ENCODE data around the gene P2RX1. TPM values are rescaled to one million over a fixed set of nuclear protein-coding genes. Genes with fewer than 3 reads are reported as not detected.
"Not testable (repeated sequence)": the region's sequence is repeated elsewhere in the genome, so short reads cannot be mapped to it uniquely, and the experiment has no call there.

Gene P2RX1
- polyA plus RNA-seq, 5 donors = 1.3 to 2.6 (median 2.0) TPM

DNA sequence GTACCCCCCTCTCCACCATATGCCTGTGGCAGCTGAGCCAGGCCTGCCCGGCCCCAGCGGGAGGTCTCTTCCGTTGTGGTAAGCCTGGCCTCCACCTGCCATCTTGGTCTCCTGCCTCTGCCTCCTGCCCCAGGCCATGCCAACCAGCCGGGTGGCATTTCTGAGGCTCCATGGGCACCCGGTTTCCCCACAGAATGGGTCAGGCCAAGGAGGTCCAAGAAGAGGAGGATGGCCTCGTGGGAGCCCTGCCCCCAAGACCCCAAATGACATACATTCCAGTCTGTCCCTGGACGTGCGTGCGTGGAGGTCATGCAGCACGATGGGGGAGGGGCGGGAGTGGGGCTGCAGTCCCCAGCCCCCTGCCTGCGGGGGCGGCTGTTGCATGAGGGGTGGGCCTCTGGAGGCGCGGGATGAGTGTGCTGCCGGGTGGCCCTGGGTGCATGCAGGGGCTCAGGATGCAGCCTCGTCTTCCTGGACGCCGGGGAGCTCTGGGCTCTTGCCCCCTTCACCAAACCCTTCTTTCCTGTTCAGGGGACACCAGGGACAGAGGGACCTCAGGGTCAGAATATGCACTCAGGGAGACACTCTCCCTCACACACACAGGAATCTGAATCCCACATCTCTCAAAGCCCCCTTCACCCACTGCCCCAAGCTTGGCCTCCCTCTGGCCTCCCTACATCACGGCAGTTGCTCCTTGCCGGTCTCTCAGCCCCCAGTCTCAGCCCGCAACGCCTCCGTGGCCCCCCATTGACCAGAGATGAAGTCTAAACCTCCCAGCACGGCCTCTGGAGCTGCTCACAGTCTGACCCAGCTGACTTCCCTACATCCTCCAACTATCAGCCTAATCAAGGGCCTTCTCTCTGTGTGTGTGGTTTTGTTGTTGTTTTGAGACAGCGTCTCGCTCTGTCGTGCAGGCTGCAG lies 54.2 kb downstream of the P2RX1 start:
- no peak for DNase-seq

DNA sequence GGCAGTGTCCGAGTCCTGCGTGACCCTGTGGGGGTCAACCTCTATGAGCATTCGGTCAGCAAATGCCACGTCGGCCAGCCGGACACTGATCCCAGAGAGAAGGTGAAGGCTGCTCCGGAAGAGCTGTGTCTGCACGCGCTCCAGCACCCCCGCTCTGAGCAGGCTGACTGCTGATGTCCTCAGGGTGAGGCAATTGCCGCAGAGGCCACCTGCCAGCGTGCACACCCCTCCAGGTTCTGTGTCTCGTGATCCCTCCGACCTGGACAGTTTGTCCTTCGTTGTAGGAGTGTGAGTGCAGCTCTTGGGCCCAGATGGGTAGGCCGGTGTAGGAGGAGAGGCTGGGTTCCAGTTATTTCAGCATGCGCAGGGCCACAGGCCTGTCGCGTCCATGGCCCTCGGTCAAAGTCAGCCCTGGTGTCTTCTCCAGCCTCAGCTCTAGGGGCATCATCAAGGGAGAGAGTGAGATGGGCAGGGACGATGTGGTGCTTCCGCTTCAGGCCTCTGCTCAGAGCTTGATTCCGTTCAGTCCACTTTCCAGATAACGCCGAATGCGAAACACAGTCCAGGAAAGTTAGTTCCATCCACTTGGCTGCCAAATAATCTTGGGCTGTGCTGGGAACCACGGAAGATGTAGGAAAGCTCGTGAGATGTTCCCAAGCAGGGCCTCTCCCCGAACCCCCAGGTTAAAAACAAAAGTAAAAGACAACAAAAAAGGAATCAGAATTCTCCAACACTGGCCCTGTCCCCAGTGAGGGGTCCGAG lies 55.1 kb downstream of the P2RX1 start:
- no peak for DNase-seq

DNA sequence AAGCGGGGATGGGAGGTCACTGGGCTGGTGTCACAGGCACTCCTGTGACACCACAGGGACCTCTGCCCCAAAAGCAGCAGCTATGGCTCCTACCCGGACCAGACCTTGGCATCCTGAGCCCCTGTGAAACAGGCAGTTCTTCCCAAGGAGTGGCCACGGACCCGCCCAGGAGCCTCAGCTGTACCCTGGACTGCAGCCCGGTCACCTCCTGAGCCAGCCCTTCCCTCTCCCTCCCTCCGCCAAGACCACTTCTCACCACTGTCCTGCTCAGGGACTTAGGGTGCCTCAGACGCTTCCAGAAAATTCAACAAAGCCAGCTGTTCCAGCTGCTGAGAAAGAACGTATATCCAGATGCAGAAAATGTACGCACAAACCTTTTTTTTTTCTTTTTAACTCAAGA lies 56.3 kb downstream of the P2RX1 start:
- DNase-seq = no peak

DNA sequence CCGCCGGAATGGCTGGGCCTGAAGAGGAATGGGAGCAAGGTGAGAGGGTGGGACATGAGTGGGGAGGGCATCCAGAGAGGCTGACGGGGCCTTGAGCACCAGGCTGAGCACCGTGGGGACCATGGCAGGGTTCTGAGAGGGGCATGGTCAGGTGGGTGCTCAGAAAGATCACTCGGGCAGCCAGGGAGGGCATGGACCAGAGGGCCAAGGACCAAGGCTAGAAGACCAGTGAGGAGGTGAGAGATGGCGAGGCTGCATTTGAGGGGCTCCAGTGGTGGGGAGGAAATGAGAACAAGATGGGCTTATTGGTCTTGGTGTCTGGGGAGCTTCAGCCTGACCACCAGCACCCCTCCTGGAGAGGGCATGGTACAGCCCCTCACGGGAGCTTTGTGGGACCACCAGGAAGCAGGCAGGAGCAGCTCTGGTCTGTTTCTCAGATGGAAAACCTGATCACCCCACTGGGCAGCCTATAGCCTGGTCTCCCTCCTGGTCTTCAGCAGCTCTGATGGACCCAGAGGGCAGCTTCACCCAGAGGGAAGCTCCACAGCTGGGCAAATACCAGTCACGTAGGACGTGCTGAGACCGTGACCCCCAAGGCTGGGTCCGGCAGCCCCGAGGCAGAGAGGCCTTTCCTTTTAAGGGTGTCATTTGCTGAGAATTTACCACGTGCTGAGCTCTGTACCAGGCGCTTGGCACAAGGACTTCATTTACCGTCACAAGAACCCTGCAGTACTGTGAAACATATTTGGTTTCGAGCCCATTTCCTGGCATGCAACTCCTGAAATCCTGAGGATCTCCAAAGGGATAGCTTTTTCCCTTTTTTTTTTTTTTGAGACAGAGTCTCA lies 58.8 kb downstream of the P2RX1 start:
- no peak for DNase-seq

DNA sequence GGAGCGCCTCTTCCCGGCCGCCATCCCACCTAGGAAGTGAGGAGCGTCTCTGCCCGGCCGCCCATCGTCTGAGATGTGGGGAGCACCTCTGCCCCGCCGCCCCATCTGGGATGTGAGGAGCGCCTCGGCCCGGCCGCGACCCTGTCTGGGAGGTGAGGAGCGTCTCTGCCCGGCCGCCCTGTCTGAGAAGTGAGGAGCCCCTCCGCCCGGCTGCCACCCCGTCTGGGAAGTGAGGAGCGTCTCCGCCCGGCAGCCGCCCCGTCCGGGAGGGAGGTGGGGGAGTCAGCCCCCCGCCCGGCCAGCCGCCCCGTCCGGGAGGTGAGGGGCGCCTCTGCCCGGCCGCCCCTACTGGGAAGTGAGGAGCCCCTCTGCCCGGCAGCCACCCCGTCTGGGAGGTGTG lies 62.1 kb downstream of the P2RX1 start:
- not testable (repeated sequence) for DNase-seq

DNA sequence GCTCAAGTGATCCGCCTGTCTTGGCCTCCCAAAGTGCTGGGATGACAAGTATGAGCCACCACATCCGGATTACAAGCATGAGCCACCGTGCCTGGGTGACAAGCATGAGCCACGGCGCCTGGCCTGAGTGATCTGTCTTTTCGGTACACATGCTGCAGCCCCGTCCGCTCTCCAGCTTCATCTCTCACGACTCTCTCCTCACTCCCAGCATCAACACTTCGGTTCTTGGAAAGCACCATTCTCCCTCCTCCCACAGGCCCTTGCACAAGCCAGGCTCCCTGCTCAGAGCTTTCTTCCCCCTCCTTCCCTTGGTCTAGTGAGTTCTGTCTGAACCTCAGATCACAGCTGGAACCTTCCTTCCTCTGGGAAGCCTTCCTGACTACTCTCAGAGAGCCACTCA lies 63.7 kb downstream of the P2RX1 start:
- no peak for DNase-seq

DNA sequence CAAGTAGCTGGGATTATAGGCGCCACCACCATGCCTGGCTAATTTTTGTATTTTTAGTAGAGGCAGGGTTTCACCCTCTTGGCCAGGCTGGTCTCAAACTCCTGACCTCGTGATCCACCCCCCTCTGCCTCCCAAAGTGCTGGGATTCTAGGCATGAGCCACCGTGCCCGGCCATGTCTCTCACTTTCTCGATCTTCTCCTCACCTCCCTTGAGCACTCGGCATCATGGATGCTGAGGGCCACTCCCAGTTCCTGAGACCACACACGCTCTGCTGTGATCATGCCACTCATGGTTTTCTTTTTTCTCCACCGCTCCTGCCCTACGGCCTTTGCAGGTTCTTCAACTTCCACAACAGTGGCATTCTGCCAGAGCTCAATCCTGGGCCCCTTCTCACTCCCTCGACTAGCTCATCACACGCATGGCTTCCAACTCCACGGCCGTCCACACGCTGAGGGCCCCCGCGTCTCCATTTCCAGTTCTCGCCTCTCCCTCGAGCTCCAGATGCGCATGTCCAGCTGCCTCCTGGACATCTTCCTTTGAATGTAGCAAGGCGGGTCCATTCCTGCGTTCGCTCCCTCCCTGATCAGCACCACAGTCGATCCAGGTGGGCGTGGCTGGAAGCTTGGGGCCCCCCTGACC lies 64.7 kb downstream of the P2RX1 start:
- DNase-seq = no peak

DNA sequence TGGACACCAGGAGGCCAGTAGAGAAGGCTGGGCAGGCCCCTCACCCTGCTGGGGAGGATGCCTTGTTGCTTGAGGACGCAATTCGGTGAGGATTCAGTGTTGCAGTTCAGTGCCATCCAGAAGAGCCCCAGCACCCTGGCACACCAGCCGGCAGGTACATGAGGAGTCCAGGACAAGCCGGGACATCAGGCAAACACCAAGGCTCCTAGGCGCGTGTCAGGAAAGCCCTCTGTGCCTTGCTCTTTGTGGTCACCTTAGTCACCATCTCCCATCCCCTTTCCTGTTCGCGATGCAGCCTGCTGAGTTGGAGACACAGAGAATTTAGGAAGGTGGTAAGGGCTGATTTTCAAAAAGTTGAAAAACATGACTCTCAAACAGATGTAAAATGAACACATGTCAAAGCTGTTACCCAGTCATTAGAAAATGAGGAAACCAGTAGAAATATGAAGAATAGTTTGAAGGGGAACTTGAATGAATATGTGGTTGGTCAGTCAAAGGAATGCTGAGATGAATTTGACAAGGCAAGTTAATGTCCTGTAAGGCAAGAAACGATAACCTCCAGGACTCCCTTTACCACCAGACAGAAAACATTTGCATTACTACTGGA lies 67.9 kb downstream of the P2RX1 start:
- no peak for DNase-seq

DNA sequence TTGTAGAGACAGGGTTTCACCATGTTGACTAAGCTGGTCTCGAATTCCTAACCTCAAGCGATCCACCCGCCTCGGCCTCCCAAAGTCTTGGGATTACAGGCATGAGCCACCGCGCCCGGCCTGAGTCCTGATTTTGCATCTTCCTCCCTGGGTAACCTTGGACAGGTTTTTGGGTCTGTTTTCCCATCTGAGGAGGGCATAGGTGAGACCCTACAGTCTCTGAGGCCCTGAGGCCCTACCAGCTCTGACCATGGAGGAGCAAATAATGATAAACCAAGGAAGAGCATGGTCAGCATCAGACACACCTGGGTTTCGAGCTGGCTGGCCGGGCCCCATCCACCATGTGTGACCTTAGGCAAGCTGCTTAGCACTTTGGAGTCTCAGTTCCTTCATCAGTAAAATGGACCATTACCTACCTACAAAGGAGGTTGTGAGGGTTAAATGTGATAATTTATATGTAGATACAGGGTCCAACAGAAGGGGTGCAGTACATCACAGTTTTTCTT lies 69.0 kb downstream of the P2RX1 start:
- DNase-seq = no peak

Other genes starting within 250 kb of the P2RX1 start
- gene TAX1BP3, start 247.9 kb downstream of the P2RX1 start, polyA plus RNA-seq (ENCODE audit: insufficient read depth in 1 of 5, insufficient read length in 5 of 5, low replicate concordance in 1 of 5) = 100 to 1,000 TPM in 1 of 5 donors, 10 to 100 TPM in 4; 61.0 to 110 (median 67.3) TPM
- gene EMC6, start 247.7 kb downstream of the P2RX1 start, polyA plus RNA-seq (ENCODE audit: insufficient read depth in 1 of 5, insufficient read length in 5 of 5, low replicate concordance in 1 of 5) = 10 to 100 TPM; 17.8 to 30.8 (median 20.5) TPM
- gene P2RX5, start 220.3 kb downstream of the P2RX1 start, polyA plus RNA-seq (ENCODE audit: insufficient read depth in 1 of 5, insufficient read length in 5 of 5, low replicate concordance in 1 of 5) = 1 to 10 TPM in 1 of 5 donors, under 1 TPM in 3, not detected in 1; 0.12 to 1.8 (median 0.24) TPM
- gene HASPIN, start 192.6 kb downstream of the P2RX1 start, polyA plus RNA-seq (ENCODE audit: insufficient read depth in 1 of 5, insufficient read length in 5 of 5, low replicate concordance in 1 of 5) = 1 to 10 TPM; 2.1 to 3.8 (median 2.5) TPM
- gene ITGAE, start 115.3 kb downstream of the P2RX1 start, polyA plus RNA-seq (ENCODE audit: insufficient read depth in 1 of 5, insufficient read length in 5 of 5, low replicate concordance in 1 of 5) = 10 to 100 TPM; 34.4 to 44.2 (median 40.8) TPM
- 100 to 1,000 TPM in 2 of 5 donors, 10 to 100 TPM in 3; 83.5 to 115 (median 98.5) TPM for gene NCBP3, start 70.2 kb downstream of the P2RX1 start, polyA plus RNA-seq (ENCODE audit: insufficient read depth in 1 of 5, insufficient read length in 5 of 5, low replicate concordance in 1 of 5)
- gene CAMKK1, start 23.4 kb downstream of the P2RX1 start, polyA plus RNA-seq (ENCODE audit: insufficient read depth in 1 of 5, insufficient read length in 5 of 5, low replicate concordance in 1 of 5) = 1 to 10 TPM; 2.5 to 4.7 (median 3.3) TPM
- gene ATP2A3, start 48.0 kb upstream of the P2RX1 start, polyA plus RNA-seq (ENCODE audit: insufficient read depth in 1 of 5, insufficient read length in 5 of 5, low replicate concordance in 1 of 5) = 1 to 10 TPM; 4.3 to 9.6 (median 6.2) TPM
- gene ZZEF1, start 226.6 kb upstream of the P2RX1 start, polyA plus RNA-seq (ENCODE audit: insufficient read depth in 1 of 5, insufficient read length in 5 of 5, low replicate concordance in 1 of 5) = 10 to 100 TPM; 21.4 to 28.5 (median 23.6) TPM
- 10 to 100 TPM; 13.3 to 17.8 (median 16.6) TPM for gene CYB5D2, start 226.7 kb upstream of the P2RX1 start, polyA plus RNA-seq (ENCODE audit: insufficient read depth in 1 of 5, insufficient read length in 5 of 5, low replicate concordance in 1 of 5)

Data from right lung (tissue), 5 donors.